Gastroesophageal sphincter (tissue), 4 donors: ENCODE data around the gene NHERF2. TPM values are rescaled to one million over a fixed set of nuclear protein-coding genes. Genes with fewer than 3 reads are reported as not detected.

Experiments
- ATAC-seq: fragments of 150-250 bp; one replicate; pipeline ENCODE4 v1.9.1; 2016; ENCODE audit warnings: mild to moderate bottlenecking, moderate library complexity
- H3K27ac ChIP-seq, 4 donors: fragments of 200-600 bp; sonication (generic) in 3 of 4; 1 replicate in 3 of 4; 2 replicates in 1 of 4; pipeline ENCODE4 v1.5.1; 2016 to 2019
- H3K27me3 ChIP-seq: fragments of 200-600 bp; sonication (generic); one replicate; pipeline ENCODE4 v1.5.1; 2019
- H3K36me3 ChIP-seq, 2 donors: fragments of 200-600 bp; sonication (generic); one replicate each; pipeline ENCODE4 v1.5.1; 2019; ENCODE audit warnings: control low read depth in 1 of 2
- H3K4me1 ChIP-seq, 3 donors: fragments of 200-600 bp; sonication (generic); 1 replicate in 2 of 3; 2 replicates in 1 of 3; pipeline ENCODE4 v1.5.1; 2016 to 2019; ENCODE audit warnings: control low read depth in 2 of 3
- H3K4me3 ChIP-seq, 2 donors: fragments of 200-600 bp; sonication (generic); one replicate each; pipeline ENCODE4 v1.5.1; 2019; ENCODE audit warnings: mild to moderate bottlenecking in 1 of 2, moderate library complexity in 1 of 2
- H3K9me3 ChIP-seq, 3 donors: fragments of 200-600 bp; sonication (generic); one replicate each; pipeline ENCODE4 v1.5.1; 2017 to 2019; ENCODE audit warnings: control low read depth in 2 of 3
- CTCF ChIP-seq, 4 experiments: fragments of 200-600 bp in 2 of 4; fragments of 450-650 bp in 2 of 4; sonication (generic) in 1 of 4; IDR thresholded peaks; one replicate each; pipeline ENCODE4 v1.5.1; 2017 to 2019; ENCODE audit warnings: antibody characterized with exemption in 4 of 4, mild to moderate bottlenecking in 2 of 4, moderate library complexity in 2 of 4
- EP300 ChIP-seq: sonication (generic); formaldehyde crosslinking; IDR thresholded peaks from one replicate; pipeline ENCODE4 v1.6.1; 2017; ENCODE audit warnings: antibody characterized with exemption, mild to moderate bottlenecking
- POLR2A ChIP-seq, 2 donors: fragments of 450-650 bp; IDR thresholded peaks; one replicate each; pipeline ENCODE4 v1.6.1; 2017; ENCODE audit warnings: antibody characterized with exemption in 2 of 2, mild to moderate bottlenecking in 2 of 2, moderate library complexity in 1 of 2
- POLR2AphosphoS5 ChIP-seq: sonication (generic); formaldehyde crosslinking; IDR thresholded peaks from one replicate; pipeline ENCODE4 v1.6.1; 2017; ENCODE audit warnings: antibody characterized with exemption
- WGBS, 2 donors: methylation state at CpG; one replicate each; pipeline ENCODE4 v1.1.5; 2018; ENCODE audit warnings: low coverage in 1 of 2; 5-methylcytosine and 5-hydroxymethylcytosine counted together
- total RNA-seq, 4 donors: library from RNA; depleted of rRNA; stranded (reverse); fragments of >200 nt; gene quantifications; one replicate each; pipeline ENCODE4 v1.1.0, GENCODE V29; 2016

NHERF2 gene
- total RNA-seq, 4 donors from 2014 or later = 43.8 to 106 (median 63.8) TPM

DNA sequence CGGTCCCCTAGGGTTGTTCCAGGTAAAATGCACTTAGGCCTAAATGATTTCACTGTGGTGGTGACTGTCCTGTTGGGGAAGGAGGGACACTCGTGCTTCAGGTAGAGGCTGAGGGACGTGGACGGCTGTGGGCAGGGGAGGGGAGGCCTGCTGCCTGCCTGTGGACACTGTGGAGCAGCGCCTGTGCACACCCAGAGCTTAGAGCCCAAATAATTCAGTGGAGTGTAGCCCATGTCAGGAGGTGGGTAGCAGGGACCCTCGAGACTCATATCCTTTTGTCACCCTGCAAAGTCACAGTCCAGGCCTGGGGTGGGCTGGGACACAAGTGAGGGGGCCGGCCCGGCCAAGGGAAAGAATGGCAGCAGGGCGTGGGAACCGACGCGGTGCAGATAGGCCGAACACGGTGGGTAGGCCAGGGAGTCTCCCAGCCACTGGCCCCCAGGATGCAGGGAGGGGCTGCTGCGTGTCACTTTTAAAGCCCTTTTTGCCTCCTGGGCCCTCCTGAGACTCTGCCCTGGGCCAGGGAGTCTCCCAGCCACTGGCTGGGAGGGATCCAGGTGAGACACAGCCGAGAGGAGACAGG, 733 bp upstream of the NHERF2 start:
- H3K27ac ChIP-seq = peak overlapping the region in 3 of 4 donors; percentile 76 to 79 (median 78)
- TF ChIP-seq POLR2AphosphoS5 = no peak
- TF ChIP-seq CTCF (IDR thresholded peaks at IDR 0.05) = no peak
- TF ChIP-seq POLR2A (IDR thresholded peaks at IDR 0.05) = no peak
- TF ChIP-seq EP300 = no peak

DNA sequence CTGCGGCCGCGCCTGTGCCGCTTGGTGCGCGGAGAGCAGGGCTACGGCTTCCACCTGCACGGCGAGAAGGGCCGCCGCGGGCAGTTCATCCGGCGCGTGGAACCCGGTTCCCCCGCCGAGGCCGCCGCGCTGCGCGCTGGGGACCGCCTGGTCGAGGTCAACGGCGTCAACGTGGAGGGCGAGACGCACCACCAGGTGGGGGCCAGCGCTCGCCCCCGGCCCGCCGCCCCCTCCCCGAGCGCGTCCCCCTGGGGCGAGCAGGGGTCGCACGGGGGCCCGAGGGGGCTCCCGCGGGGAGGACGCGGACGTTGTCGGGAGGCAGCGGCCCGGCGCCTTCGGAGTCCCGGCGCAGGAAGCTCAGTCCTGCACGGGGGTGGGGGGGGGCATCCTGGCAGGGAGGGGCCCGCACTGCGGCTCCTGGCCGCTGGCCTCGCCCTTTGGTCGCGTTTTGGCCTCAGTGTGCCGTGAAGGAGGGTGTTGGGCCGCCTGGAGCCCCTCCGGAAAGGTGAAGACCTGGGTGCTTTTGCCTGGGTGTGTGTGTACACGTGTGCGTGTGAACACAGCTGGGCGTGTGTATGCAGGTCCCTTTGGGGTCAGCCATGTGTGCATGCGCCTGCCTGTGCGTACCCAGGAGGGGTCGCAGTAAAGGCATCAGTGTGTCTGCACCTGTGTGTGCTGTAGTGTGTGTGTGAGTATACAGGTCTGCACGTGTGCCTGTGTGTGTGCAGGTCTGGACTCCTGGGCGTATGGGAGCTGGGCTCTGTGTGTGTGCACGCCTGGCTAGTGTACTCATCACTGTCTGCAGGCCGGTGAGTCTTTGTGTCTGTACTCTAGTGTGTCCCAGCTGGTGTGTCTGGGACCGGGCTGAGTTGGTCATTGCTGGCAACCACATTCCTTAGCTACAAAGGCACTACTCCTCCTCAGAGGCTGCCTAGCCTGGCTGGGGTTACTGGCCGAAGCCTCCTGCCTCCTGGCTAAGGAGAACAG, 615 bp downstream of the NHERF2 start:
- WGBS, 2 donors = no CpG with 5 or more reads among the region's 76 CpGs
- Histone ChIP-seq H3K4me1 (peaks cover 0 to 79% (median 32%) of the 10 kb centered on the region in 3 donors), H3K9me3 (no peaks in the 10 kb centered on the region), H3K27me3 (peaks cover 4% of the 10 kb centered on the region), H3K36me3 (peaks cover 0 to 11% of the 10 kb centered on the region in 2 donors), H3K4me3 (peak overlapping the region; percentile 57 to 79), H3K27ac (peak overlapping the region in 3 of 4 donors; percentile 76 to 85 (median 79))
- TF ChIP-seq CTCF (IDR thresholded peaks at IDR 0.05) = no peak
- TF ChIP-seq EP300 = no peak
- TF ChIP-seq POLR2A (IDR thresholded peaks at IDR 0.05) = no peak
- no peak for TF ChIP-seq POLR2AphosphoS5
- no peak for ATAC-seq

More for the DNA sequence above, 733 bp upstream of the NHERF2 start:
- Histone ChIP-seq H3K9me3 (no peaks in the 10 kb centered on the region), H3K27me3 (peaks cover 18% of the 10 kb centered on the region), H3K4me1 (peaks cover 0 to 73% (median 30%) of the 10 kb centered on the region in 3 donors), H3K4me3 (peak overlapping the region in 1 of 2 donors; percentile 79), H3K36me3 (peaks cover 0 to 11% of the 10 kb centered on the region in 2 donors)
- WGBS, 2 donors = 83 to 88% methylated on average over 1 to 4 of the region's 16 CpGs
- ATAC-seq = no peak

DNA sequence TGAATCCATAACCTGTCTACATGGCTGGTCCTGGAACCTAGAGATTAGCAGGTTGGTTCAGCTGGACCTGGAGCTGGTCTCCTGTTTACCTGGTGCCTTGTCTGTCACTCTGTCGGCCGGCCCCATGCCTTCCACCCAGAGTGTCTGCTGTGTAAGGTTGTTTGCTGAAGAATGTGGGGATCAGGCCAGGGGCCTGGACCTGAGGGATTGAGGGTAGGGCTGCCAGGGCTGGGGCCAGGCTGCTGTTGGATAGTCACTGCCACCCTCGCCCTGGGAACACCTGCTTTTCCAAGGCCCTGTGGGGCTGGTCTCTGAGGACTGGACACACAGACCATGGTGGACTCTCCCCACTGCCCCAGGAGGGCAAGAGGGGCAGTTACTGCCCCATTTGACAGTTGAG, 1.4 kb downstream of the NHERF2 start:
- TF ChIP-seq CTCF (IDR thresholded peaks at IDR 0.05) (no peak), POLR2A (IDR thresholded peaks at IDR 0.05) (no peak), POLR2AphosphoS5 (no peak), EP300 (no peak)
- Histone ChIP-seq H3K36me3 (peaks cover 0 to 11% of the 10 kb centered on the region in 2 donors), H3K9me3 (no peaks in the 10 kb centered on the region), H3K27me3 (no peaks in the 10 kb centered on the region), H3K27ac (peak overlapping the region in 2 of 4 donors; percentile 41 to 85), H3K4me3 (peak overlapping the region in 1 of 2 donors; percentile 79), H3K4me1 (peaks cover 0 to 79% (median 35%) of the 10 kb centered on the region in 3 donors)
- WGBS, 2 donors = 60 to 83% methylated on average over 1 to 2 of the region's 3 CpGs
- no peak for ATAC-seq

- Histone ChIP-seq H3K27me3 (no peaks in the 10 kb centered on the region), H3K9me3 (no peaks in the 10 kb centered on the region), H3K4me3 (peak overlapping the region in 1 of 2 donors; percentile 79), H3K4me1 (peaks cover 0 to 79% (median 34%) of the 10 kb centered on the region in 3 donors), H3K36me3 (peaks cover 0 to 11% of the 10 kb centered on the region in 2 donors), H3K27ac (peak overlapping the region in 2 of 4 donors; percentile 41 to 85)
- WGBS, 2 donors = no CpG with 5 or more reads among the region's 18 CpGs
- ATAC-seq = no peak
- TF ChIP-seq POLR2A (IDR thresholded peaks at IDR 0.05) (no peak), CTCF (IDR thresholded peaks at IDR 0.05) (no peak), EP300 (no peak), POLR2AphosphoS5 (no peak)
Measured at GRCh38 chr16:2028620-2029220, 2.0 kb downstream of the NHERF2 start.
